ENCODE data around the gene POLN.

The POLN gene

GRCh38 chr4:2266821-2267220 is 24.9 kb upstream of the POLN start:
- H3K4me3 ChIP-seq (replicated peaks in 1 of 2; ENCODE audit: low read depth in 2 of 2, low read length in 2 of 2): no peak overlapping the region
- no peak for TF ChIP-seq CTCF (IDR thresholded peaks at IDR 0.05; ENCODE audit: low read depth, low read length)
- DNase-seq (ENCODE audit: low read depth in 2 of 2): no peak

GRCh38 chr4:2266181-2266580 is 24.3 kb upstream of the POLN start:
- no peak for TF ChIP-seq CTCF (IDR thresholded peaks at IDR 0.05; ENCODE audit: low read depth, low read length)
- H3K4me3 ChIP-seq (replicated peaks in 1 of 2; ENCODE audit: low read depth in 2 of 2, low read length in 2 of 2): no peak overlapping the region
- DNase-seq (ENCODE audit: low read depth in 2 of 2): peak; percentile 41 to 89

- no peak overlapping the region for H3K4me3 ChIP-seq (replicated peaks in 1 of 2; ENCODE audit: low read depth in 2 of 2, low read length in 2 of 2)
- no peak for TF ChIP-seq CTCF (IDR thresholded peaks at IDR 0.05; ENCODE audit: low read depth, low read length)
- no peak for DNase-seq (ENCODE audit: low read depth in 2 of 2)
Observed at GRCh38 chr4:2265113-2266110, 23.5 kb upstream of the POLN start.

- no peak for TF ChIP-seq CTCF (IDR thresholded peaks at IDR 0.05; ENCODE audit: low read depth, low read length)
- H3K4me3 ChIP-seq (replicated peaks in 1 of 2; ENCODE audit: low read depth in 2 of 2, low read length in 2 of 2): no peak overlapping the region
- DNase-seq (ENCODE audit: low read depth in 2 of 2): no peak
Observed at GRCh38 chr4:2264481-2265041, 22.6 kb upstream of the POLN start.

GRCh38 chr4:2263926-2264321 is 22.0 kb upstream of the POLN start:
- no peak for TF ChIP-seq CTCF (IDR thresholded peaks at IDR 0.05; ENCODE audit: low read depth, low read length)
- H3K4me3 ChIP-seq (replicated peaks in 1 of 2; ENCODE audit: low read depth in 2 of 2, low read length in 2 of 2): no peak overlapping the region
- DNase-seq (ENCODE audit: low read depth in 2 of 2): no peak

- TF ChIP-seq CTCF (IDR thresholded peaks at IDR 0.05; ENCODE audit: low read depth, low read length): no peak
- H3K4me3 ChIP-seq (replicated peaks in 1 of 2; ENCODE audit: low read depth in 2 of 2, low read length in 2 of 2): peak overlapping the region; percentile 56 to 64
- no peak for DNase-seq (ENCODE audit: low read depth in 2 of 2)
Observed at GRCh38 chr4:2262944-2263250, 21.0 kb upstream of the POLN start.

Data from cardiac fibroblast (primary cell).